Testis (tissue), 2 donors: Measurements from ENCODE around the gene SH3RF3.

Experiments used
- POLR2A ChIP-seq: fragments of 450-650 bp; IDR thresholded peaks from one replicate; pipeline ENCODE4 v1.6.1; 2017; ENCODE audit warnings: antibody characterized with exemption, mild to moderate bottlenecking, moderate library complexity
- TF ChIP-seq, protein P1 (sequence below), 3 experiments: fragments of 450-650 bp in 2 of 3; fragments of 200-600 bp in 1 of 3; sonication (generic) in 1 of 3; IDR thresholded peaks; one replicate each; pipeline ENCODE4 v1.5.1; 2016 to 2019; ENCODE audit warnings: antibody characterized with exemption in 3 of 3, mild to moderate bottlenecking in 2 of 3, moderate library complexity in 1 of 3

GRCh38 chr2:109129356-109129920 is 433 bp downstream of the SH3RF3 start:
- TF ChIP-seq, protein P1, sequence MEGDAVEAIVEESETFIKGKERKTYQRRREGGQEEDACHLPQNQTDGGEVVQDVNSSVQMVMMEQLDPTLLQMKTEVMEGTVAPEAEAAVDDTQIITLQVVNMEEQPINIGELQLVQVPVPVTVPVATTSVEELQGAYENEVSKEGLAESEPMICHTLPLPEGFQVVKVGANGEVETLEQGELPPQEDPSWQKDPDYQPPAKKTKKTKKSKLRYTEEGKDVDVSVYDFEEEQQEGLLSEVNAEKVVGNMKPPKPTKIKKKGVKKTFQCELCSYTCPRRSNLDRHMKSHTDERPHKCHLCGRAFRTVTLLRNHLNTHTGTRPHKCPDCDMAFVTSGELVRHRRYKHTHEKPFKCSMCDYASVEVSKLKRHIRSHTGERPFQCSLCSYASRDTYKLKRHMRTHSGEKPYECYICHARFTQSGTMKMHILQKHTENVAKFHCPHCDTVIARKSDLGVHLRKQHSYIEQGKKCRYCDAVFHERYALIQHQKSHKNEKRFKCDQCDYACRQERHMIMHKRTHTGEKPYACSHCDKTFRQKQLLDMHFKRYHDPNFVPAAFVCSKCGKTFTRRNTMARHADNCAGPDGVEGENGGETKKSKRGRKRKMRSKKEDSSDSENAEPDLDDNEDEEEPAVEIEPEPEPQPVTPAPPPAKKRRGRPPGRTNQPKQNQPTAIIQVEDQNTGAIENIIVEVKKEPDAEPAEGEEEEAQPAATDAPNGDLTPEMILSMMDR (IDR thresholded peaks at IDR 0.05) = no peak
- no peak for TF ChIP-seq POLR2A
